HG02870 (cell line): ENCODE results near the gene ZNF248.
"Not testable (repeated sequence)": the region's sequence is repeated elsewhere in the genome, so short reads cannot be mapped to it uniquely, and the experiment has no call there.

ENCODE experiments used
- ATAC-seq: cut with Tn5 transposase; IDR thresholded peaks from one replicate; pipeline ENCODE4 v1.9.1; 2021; ENCODE audit warnings: mild to moderate bottlenecking, moderate library complexity; ENCODE audit not compliant: unreplicated experiment

ZNF248 gene

DNA sequence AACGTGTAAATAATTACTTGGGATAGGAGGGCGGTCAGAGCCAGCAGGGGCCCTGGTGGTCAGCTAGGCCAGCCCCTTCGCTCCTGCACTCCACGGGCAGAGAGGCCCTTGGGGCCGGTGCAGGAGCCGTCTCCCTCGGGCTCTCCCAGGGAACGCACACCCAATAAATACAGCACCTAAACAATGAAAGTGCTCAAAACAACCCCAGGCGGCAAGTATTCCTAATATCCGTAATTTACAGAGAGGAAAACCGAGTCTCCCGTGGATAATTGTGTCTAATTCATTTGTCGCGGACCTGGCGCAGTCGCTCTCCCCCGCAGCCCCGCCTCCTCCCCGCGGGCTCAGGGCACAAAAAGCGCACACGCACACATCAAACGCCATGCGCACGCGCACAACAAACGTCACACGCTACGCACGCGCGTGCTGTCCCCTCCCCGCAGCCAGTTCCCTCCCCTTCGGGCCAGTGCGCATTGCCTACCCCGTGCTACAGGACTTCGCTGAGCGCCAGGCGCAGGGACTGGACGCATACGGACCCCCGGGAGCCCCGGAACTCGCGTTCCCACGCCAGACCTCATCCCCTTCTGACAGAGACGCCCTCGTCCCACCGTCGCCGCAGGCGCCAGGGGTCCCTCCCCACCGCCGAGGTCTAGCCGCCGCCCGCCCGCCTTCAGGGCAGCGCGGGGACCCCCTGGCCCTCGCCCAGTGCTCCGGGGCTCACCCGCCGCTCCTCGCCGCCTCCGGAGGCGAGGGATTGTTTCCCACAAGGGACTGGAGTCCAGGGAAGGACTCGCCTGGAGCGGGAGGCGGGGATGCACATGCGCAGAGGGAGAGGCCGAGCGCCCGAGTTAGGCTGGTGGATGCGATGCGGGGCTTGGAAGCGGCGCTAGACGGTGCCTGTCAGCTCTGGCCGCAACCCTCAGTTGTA is at the start of gene ZNF248:
Gene ZNF248, minus strand, starts transcription at position 324 of the 925 bp plus-strand sequence. CDS start 1,300 bp downstream, outside the sequence.
- ATAC-seq = peak; percentile 88

- no peak for ATAC-seq
These were observed 49.0 kb upstream of the ZNF248 start for GRCh38 chr10:37906382-37906781.

GRCh38 chr10:37896436-37896835 is 39.0 kb upstream of the ZNF248 start:
- no peak for ATAC-seq

- no peak for ATAC-seq
These were observed 38.3 kb upstream of the ZNF248 start for GRCh38 chr10:37895674-37896073.

- no peak for ATAC-seq
These were observed 28.4 kb upstream of the ZNF248 start for GRCh38 chr10:37885850-37886249.

DNA sequence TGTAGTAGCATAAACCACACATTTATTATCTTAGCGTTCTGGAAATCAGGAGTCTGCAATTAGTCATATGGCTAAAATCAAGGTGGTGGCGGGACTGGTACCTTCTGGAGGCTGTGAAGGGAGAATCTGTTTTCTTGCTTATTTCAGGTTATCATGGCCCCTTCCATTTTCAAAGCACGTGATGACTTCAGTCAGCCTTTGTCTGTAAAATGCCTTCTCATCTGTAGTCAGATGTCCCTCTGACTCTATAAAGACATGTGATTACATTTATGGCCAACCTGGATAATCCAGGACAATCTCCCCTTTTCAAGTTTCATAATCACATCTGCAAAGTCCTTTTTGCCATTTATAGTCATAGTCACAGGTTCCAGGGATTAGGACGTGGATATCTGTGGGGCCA is 15.5 kb upstream of the ZNF248 start:
- no peak for ATAC-seq

- ATAC-seq = no peak
These were observed 14.9 kb upstream of the ZNF248 start for GRCh38 chr10:37872283-37872682.

GRCh38 chr10:37871568-37872251 is 14.3 kb upstream of the ZNF248 start:
- no peak for ATAC-seq

GRCh38 chr10:37871143-37871542 is 13.7 kb upstream of the ZNF248 start:
- no peak for ATAC-seq

DNA sequence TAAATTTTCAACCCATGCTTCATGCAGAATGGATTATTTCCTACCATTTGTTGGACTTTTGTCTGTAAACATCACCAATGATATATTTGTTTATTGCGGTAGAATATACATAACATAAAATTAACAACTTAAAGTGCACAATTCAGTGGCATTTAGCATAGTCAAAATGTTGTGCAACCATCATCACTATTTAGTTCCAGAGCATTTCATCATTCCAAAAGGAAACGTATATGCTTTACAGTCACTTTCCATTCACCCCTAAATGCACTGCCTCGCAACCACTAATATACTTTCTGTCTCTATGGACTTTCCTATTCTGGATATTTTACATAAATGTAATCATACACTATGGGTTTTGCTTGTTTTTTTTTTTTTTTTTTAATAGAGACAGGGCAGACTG is 11.4 kb upstream of the ZNF248 start:
- ATAC-seq = no peak

DNA sequence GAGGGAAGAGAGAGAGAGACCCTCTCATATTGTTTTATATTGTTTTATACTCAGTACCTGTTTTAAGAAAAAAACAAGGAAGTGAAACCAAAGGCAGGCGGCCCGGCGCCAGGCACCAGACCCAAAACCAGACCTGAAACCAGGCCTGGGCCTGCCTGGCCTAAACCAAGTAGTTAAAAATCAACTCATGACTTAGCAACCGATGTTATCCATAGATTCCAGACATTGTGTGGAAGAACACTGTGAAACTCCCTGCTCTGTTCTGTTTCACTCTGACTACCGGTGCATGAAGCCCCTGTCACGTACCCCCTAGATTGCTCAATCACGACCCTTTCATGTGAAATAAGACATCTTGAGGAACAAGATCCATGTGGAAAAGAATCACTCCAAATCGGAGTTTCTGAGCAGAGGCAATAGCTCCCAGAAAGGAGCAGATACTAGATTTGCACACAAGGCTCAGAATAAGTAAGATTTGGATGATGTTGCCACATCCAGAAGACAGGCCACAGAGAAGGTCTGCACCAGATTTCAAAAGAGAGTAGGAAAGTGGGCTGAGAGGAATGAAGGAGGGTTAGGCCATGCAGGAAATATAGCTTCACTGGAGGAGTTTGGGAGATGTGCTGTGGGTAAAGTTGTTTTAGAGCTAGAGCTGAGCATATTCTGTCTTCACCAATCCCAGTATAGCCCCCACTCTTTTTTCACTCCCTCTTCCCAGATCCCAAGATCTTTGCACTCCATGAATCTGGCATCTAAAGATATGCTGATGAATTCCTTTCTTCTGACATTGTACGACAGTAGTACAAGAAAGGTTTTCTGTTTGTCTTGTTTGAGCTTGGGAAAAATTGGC is 8.8 kb upstream of the ZNF248 start:
- peak; percentile 41 for ATAC-seq

DNA sequence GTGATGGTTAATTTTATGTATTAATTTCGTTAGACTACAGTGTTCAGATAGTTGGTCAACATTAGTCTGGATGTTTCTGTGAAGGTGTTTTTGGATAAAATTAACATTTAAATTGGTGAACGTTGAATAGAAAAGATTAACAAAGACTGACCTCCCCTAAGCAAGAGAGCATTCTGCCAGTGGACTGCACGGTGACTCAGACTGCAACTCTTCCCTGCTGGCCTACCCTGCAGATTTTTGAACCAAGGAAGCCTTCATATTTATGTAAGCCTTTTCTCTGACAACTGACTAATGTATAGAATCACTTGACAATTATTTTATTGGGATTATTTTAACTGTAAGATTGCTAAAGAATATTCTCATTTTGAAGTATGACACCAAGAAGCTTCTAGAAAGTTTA is 7.9 kb upstream of the ZNF248 start:
- no peak for ATAC-seq

DNA sequence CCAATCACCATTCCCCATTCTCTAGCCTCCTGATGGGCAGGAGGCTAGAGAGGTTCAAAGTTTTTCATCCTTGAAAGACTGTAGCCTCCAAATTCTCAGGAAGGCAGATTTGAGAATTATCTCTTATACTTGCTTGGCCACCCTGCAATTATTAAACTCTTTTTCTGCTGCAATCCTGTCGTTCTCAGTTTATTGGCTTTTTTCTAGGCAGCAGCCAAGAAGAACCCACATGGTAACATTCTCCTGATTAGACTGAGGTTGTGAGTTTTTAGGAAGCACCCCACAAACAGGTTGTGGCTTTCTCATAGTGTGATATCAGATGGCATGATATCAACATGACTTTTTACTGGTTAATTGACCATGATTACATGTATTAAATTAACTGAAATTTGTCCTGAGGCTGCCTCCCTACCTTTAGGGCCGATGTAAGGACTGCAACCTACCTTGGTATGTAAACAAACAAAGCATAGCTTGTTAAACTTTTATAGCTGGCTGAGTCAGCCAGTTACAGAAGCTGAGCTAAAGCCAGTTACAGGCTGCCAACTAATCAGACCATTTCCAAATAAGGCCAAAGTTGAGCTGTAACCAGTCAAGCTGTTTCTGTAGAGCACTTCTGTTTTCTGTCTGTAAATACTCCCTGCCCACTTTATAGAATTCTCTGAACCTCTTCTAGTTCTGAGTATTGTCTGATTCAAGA is 3.2 kb upstream of the ZNF248 start:
- ATAC-seq = peak; percentile 28

DNA sequence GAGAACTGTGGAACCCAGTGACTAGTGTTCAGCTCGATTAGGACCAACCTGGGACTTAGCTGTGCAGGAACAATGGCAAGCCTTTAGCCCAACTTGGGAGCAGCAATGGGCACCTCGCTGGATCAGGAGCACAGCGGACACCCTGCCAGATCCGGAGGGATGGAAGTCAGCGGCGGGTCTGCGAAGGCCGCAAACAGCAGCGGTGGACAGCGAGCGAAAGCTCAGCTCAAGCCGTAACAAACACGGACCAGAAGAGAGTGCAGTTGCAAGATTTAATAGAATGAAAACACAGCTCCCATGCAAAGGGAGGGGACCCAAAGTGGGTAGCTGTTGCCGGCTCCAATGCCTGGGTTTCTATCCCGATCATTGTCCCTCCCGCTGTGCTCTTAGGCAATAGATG is 1.9 kb upstream of the ZNF248 start:
- ATAC-seq = not testable (repeated sequence)

- peak; percentile 8 for ATAC-seq
These were observed 526 bp downstream of the ZNF248 start for GRCh38 chr10:37856881-37857286.

DNA sequence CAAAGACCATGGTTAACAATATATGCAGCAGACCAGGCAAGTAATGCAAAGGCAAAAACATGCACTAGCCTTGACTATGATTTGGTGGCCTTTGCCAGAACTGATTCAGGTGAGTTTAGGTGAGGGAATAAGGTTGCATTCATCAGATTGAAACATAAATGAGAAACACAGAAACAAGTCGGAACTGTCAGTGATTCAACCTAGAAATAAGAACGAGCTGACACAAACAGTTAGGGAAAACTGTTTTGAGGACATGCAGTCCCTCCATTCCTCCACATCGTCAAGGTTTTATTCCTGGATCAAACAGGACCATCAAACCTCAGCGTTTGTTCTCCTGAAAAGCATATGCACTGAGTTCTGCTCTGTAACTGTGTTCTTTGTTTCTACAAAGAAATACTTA is 1.8 kb downstream of the ZNF248 start:
- ATAC-seq = no peak

DNA sequence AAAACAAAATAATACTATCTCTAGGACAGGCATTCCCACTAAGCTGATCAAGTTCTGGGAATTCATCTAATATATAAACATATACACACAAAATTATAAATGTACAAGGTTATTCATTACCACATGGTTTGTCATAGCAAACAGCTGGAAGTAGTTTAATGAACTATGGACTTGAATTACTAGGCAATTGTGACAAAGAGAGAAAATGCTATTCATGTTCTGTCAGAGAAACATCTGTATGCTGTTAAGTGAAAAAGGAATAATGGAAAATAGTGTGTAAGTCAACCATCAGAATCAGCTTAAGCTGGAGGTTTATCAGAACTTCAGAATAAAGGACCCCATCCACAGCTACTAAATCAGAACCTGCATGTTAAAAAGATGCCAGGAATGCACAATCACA is 2.8 kb downstream of the ZNF248 start:
- no peak for ATAC-seq

DNA sequence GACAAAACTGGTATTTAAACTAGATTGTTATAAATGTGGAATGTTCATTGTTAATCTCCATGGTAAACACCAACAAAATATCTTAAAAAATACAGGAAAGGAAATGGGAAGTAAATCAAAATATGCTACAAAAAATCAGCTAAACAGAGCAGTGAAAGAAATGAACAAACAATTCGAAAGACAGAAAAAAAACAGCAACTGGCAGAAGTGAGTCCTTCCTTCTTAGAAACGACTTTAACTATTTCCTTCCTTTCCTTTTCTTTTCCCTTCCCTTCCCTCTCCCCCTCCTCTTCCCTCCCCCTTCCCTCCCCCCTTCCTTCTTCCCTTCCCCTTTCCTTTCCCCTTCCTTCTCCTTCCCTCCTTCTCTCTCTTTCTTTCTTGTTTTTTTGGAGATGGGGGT is 12.8 kb downstream of the ZNF248 start:
- no peak for ATAC-seq

DNA sequence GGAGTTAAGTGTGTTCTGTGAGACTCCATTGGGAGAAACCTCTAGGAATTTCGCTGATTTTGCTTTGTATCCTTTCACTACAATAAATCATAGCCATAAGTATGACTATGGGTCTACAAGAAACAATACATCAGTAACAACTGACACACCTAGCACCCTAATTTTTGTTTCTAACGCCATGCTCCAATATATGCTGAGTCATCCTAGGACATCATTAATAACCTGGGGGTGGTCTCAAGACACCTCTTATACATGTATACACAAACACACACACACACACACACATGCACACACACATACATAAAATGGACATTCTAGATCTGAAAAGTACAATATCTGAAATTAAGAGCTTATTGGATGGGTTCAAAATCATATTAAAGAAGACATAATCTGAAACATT is 18.2 kb downstream of the ZNF248 start:
- ATAC-seq = no peak

DNA sequence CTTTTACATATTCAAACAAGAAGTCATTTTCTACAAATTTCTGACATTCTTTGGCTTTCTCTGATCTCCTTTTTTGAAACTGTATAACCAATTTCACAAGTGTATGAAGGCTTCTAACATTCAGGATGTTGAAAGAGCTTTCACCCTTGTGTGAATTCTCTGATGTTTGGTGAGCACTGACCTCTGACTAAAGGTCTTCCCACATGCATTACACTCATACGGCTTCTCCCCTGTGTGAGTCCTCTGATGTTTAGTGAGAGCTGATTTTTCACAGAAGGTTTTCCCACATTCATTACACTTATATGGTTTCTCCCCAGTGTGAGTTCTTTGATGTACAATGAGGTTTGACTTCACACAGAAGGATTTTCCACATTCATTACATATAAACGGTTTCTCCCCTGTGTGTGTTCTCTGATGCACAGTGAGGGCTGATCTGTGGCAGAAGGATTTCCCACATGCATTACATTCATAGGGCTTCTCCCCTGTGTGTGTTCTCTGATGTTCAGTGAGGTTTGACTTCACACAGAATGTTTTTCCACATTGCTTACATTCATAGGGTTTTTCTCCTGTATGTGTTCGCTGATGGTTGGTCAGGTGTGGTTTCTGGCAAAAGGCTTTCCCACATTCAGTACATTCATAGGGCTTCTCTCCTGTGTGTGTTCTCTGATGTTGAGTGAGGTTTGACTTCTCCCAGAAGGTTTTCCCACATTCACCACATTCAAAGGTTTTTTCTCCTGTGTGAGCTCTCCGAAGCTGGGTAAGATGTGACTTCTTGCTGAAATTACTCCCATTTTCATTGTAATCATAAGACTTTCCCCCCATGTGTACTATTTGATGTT is 25.7 kb downstream of the ZNF248 start:
- no peak for ATAC-seq
